Panc1 (cell line): ENCODE data around the gene LSM4. TPM values are rescaled to one million over a fixed set of nuclear protein-coding genes. Genes with fewer than 3 reads are reported as not detected.
A peak's percentile ranks its signal among the peaks of the same experiment; 100 is the strongest.

Source experiments
- ATAC-seq: fragments of 200-7000 bp; cut with Tn5 transposase; 2 replicates; pipeline ENCODE4 v1.9.1; 2020; ENCODE audit warnings: mild to moderate bottlenecking, moderate library complexity
- BruUV-seq: library from RNA; stranded (reverse); fragments of 400-500 nt; replicated peaks from 2 replicates; lab custom pipeline; 2021; lab: Mats Ljungman, UMichigan
- CTCF ChIA-PET: fragments of 300-600 bp; sonication (Branson Sonifier 250); formaldehyde crosslinking; loops from one replicate; lab custom pipeline; 2022; ENCODE audit warnings: antibody characterized with exemption; lab: Charles Lee
- POLR2A ChIA-PET: fragments of 300-600 bp; sonication (Branson Sonifier 250); formaldehyde crosslinking; loops from one replicate; lab custom pipeline; 2022; ENCODE audit warnings: antibody characterized with exemption; lab: Charles Lee
- DNase-seq: peaks from one replicate; pipeline ENCODE4 v3.0.0-alpha.2; 2010; ENCODE audit warnings: low read depth, low spot score
- H3K27ac ChIP-seq: 2 replicates; pipeline ENCODE4 v1.5.1; 2011; ENCODE audit warnings: mild to moderate bottlenecking, low read length, inconsistent platforms
- H3K27me3 ChIP-seq: fragments of 200-500 bp; sonication (Bioruptor generic); 2 replicates; pipeline ENCODE4 v1.6.0; 2014; ENCODE audit warnings: low read length, inconsistent platforms; ENCODE audit not compliant: control insufficient read depth, insufficient read depth
- H3K36me3 ChIP-seq: fragments of 200-500 bp; sonication (Bioruptor generic); 2 replicates; pipeline ENCODE4 v1.5.1; 2014; ENCODE audit warnings: inconsistent platforms, mild to moderate bottlenecking, low read length, moderate library complexity; ENCODE audit not compliant: control insufficient read depth, insufficient read depth
- H3K4me1 ChIP-seq: 2 replicates; pipeline ENCODE4 v1.5.1; 2011; ENCODE audit warnings: inconsistent platforms, mild to moderate bottlenecking, low read length, moderate library complexity; ENCODE audit not compliant: control insufficient read depth, insufficient read depth
- H3K4me3 ChIP-seq, 2 experiments: 2 replicates each; pipeline ENCODE4 v1.5.1; 2011 to 2012; ENCODE audit warnings: low read depth in 2 of 2, low read length in 2 of 2, mild to moderate bottlenecking in 2 of 2, inconsistent platforms in 1 of 2, moderate library complexity in 1 of 2
- H3K9me3 ChIP-seq: fragments of 200-500 bp; sonication (Bioruptor generic); 2 replicates; pipeline ENCODE4 v1.5.1; 2014; ENCODE audit warnings: low read depth, mild to moderate bottlenecking, inconsistent platforms, low read length, moderate library complexity; ENCODE audit not compliant: control insufficient read depth, insufficient read depth
- POLR2AphosphoS5 ChIP-seq: IDR thresholded peaks from 2 replicates; pipeline ENCODE4 v1.6.1; 2012; ENCODE audit warnings: mild to moderate bottlenecking, low read depth, low read length, moderate library complexity
- REST ChIP-seq, 2 experiments: IDR thresholded peaks; 2 replicates each; pipeline ENCODE4 v1.6.1; 2011 to 2012; ENCODE audit warnings: low read depth in 2 of 2, control low read depth in 1 of 2, low read length in 1 of 2, mild to moderate bottlenecking in 1 of 2, moderate library complexity in 1 of 2; ENCODE audit not compliant: insufficient read depth in 1 of 2
- SIN3A ChIP-seq: IDR thresholded peaks from 2 replicates; pipeline ENCODE4 v1.6.1; 2012; ENCODE audit warnings: low read depth, mild to moderate bottlenecking, low read length, moderate library complexity, borderline replicate concordance; ENCODE audit not compliant: insufficient read depth
- TCF7L2 ChIP-seq: IDR thresholded peaks from 2 replicates; pipeline ENCODE4 v1.6.1; 2011; ENCODE audit warnings: mild to moderate bottlenecking, low read depth, low read length, inconsistent platforms
- in situ Hi-C: cut with HindIII; loops from 2 replicates; pipeline ENCODE4 v1.10.0; 2016; ENCODE audit warnings: low sequenced_read_pairs, low pct_unique_long_range_greater_than_20kb
- intact Hi-C: fragments of 100-400 bp; cut with micrococcal nuclease; formaldehyde crosslinking; loops from one replicate; pipeline ENCODE4 v1.10.0; 2022; ENCODE audit not compliant: unreplicated experiment
- total RNA-seq: library from RNA; stranded (reverse); gene quantifications from one replicate; pipeline ENCODE4 v1.2.1, GENCODE V29; 2021; ENCODE audit not compliant: unreplicated experiment
- TF ChIP-seq, protein P1 (sequence below): fragments of 450-650 bp; IDR thresholded peaks from 2 replicates; pipeline ENCODE4 v1.5.1; 2017; ENCODE audit warnings: mild to moderate bottlenecking

The LSM4 gene
- total RNA-seq, 1 experiment from 2014 or later: 209 TPM

- Histone ChIP-seq H3K27ac (peak overlapping the region; percentile 88), H3K4me1 (peaks cover 35% of the 10 kb centered on the region), H3K4me3 (peak overlapping the region; percentile 74 to 91), H3K36me3 (no peaks in the 10 kb centered on the region; the same call in 1 of the 2 replicates), H3K27me3 (no peaks in the 10 kb centered on the region), H3K9me3 (no peaks in the 10 kb centered on the region)
- ChIA-PET CTCF (interaction anchor here (0.5 to 1.6 kb wide), 10 partner anchors 25 to 322 kb away, joined by 3 to 11 read pairs (median 5); partner anchors contain the start of gene LSM4), POLR2A (interaction anchor here (0.6 to 3.5 kb wide), 12 partner anchors 13 to 563 kb away, joined by 3 to 22 read pairs (median 4); partner anchors contain the start of gene LSM4)
- in situ Hi-C loops (no loop called here), intact Hi-C loops (loop anchor here (2.0 kb wide), 1 partner anchor 41 kb away; no protein-coding TSS in a partner anchor)
- TSS peak; percentile 85 for BruUV-seq
- no peak for TF ChIP-seq TCF7L2
- peak; percentile 53; the same call in 1 of the 2 replicates for TF ChIP-seq POLR2AphosphoS5
- no peak for TF ChIP-seq REST (IDR thresholded peaks at IDR 0.05; ENCODE audit: insufficient read depth in 1 of 2, low read depth in 2 of 2, low read length in 1 of 2)
- TF ChIP-seq SIN3A: 0 out of 2 replicates have a peak, but pooled peaks have one; percentile 43
- TF ChIP-seq, protein P1, sequence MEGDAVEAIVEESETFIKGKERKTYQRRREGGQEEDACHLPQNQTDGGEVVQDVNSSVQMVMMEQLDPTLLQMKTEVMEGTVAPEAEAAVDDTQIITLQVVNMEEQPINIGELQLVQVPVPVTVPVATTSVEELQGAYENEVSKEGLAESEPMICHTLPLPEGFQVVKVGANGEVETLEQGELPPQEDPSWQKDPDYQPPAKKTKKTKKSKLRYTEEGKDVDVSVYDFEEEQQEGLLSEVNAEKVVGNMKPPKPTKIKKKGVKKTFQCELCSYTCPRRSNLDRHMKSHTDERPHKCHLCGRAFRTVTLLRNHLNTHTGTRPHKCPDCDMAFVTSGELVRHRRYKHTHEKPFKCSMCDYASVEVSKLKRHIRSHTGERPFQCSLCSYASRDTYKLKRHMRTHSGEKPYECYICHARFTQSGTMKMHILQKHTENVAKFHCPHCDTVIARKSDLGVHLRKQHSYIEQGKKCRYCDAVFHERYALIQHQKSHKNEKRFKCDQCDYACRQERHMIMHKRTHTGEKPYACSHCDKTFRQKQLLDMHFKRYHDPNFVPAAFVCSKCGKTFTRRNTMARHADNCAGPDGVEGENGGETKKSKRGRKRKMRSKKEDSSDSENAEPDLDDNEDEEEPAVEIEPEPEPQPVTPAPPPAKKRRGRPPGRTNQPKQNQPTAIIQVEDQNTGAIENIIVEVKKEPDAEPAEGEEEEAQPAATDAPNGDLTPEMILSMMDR: peak; percentile 90
- DNase-seq (no peak), ATAC-seq (peak; percentile 45)
Observed at GRCh38 chr19:18279516-18280246, 43.2 kb downstream of the LSM4 start.

DNA sequence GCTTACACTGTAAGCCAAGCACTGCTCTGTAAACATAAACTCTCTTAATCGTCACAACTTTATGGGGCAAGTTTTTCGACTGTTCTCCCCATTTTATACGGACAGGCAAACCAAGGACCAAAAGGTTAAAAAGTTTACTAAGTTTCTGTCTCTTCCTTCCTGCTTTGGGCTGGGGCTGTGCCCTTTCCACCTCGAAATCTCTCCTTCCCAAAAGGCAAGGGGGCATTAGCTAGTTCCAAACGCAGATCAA lies 43.7 kb downstream of the LSM4 start:
- BruUV-seq: no TSS peak
- Histone ChIP-seq H3K9me3 (no peaks in the 10 kb centered on the region), H3K4me1 (peaks cover 40% of the 10 kb centered on the region), H3K27me3 (no peaks in the 10 kb centered on the region), H3K4me3 (peak overlapping the region; percentile 74 to 91), H3K27ac (peak overlapping the region; percentile 88), H3K36me3 (no peaks in the 10 kb centered on the region; the same call in 1 of the 2 replicates)
- ATAC-seq (no peak), DNase-seq (no peak)
- TF ChIP-seq SIN3A: no peak
- TF ChIP-seq, protein P1: no peak
- no peak for TF ChIP-seq POLR2AphosphoS5
- no peak for TF ChIP-seq TCF7L2
- no peak for TF ChIP-seq REST (IDR thresholded peaks at IDR 0.05; ENCODE audit: insufficient read depth in 1 of 2, low read depth in 2 of 2, low read length in 1 of 2)
- in situ Hi-C loops (no loop called here), intact Hi-C loops (loop anchor here (2.0 kb wide), 1 partner anchor 42 kb away; no protein-coding TSS in a partner anchor)
- CTCF ChIA-PET: interaction anchor here (0.7 to 1.4 kb wide), 3 partner anchors 44 to 322 kb away, joined by 3 to 11 read pairs (median 9); partner anchors contain the start of gene LSM4
- POLR2A ChIA-PET: interaction anchor here (0.6 to 1.2 kb wide), 4 partner anchors 23 to 142 kb away, joined by 3 to 13 read pairs (median 8); no protein-coding TSS in a partner anchor
